KOPT-K1 (cell line): Measurements from ENCODE around the gene NADK.
A peak's percentile ranks its signal among the peaks of the same experiment; 100 is the strongest.

Experiments
- H3K27ac ChIP-seq: fragments of 200-600 bp; sonication (generic); 2 replicates; pipeline ENCODE4 v1.5.1; 2016; ENCODE audit warnings: antibody characterized with exemption, mild to moderate bottlenecking, low read depth, low read length; ENCODE audit not compliant: poor library complexity, severe bottlenecking
- H3K36me3 ChIP-seq: fragments of 200-600 bp; sonication (generic); 2 replicates; pipeline ENCODE4 v1.5.1; 2017; ENCODE audit warnings: antibody characterized with exemption, mild to moderate bottlenecking, low read length, moderate library complexity; ENCODE audit not compliant: insufficient read depth
- H3K9me3 ChIP-seq: fragments of 200-600 bp; sonication (generic); 2 replicates; pipeline ENCODE4 v1.5.1; 2017; ENCODE audit warnings: antibody characterized with exemption, low read length, mild to moderate bottlenecking; ENCODE audit not compliant: insufficient read depth, poor library complexity, severe bottlenecking

NADK gene

DNA sequence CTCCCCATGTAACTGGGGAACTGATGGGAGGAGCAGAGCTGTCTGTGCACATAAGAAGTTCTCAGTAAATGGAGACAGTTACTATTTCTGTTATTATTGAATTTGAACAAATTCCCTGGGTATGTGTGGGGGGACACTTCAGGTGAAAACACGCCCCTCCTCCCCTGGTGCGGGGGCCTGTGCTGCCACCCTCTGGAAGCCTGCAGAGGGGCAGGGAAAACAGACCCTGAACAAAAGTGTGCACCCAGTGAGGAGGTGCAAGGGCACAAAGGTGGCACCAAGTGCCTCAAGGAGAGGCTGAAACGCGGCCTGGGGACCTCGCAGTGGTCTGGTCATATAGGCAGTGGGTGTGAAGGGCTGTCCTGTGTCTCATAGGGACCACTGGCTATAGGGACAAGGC lies 18.2 kb upstream of the NADK start:
- Histone ChIP-seq H3K9me3 (no peaks in the 10 kb centered on the region), H3K27ac (no peak overlapping the region), H3K36me3 (peaks cover 100% of the 10 kb centered on the region)

DNA sequence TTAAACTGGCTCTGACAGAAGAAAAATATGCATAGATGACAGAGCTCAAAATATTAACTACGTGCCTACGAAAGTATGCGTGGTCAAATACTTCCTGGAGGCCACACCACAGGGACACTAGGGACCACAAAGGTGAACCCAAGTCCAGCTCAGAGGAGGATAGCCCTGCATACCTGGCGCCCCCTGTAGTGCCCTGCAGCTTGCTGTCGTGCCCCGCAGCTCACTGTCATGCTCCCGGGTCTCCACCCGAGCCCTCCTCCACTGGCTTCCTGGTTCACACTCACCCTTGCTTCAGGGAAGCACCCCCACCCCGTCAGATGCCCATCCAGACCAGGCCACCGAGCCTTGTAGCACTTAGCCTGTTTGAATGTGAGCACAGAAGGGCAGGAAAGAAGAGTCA lies 16.7 kb upstream of the NADK start:
- Histone ChIP-seq H3K27ac (no peak overlapping the region), H3K9me3 (no peaks in the 10 kb centered on the region), H3K36me3 (peaks cover 100% of the 10 kb centered on the region)

DNA sequence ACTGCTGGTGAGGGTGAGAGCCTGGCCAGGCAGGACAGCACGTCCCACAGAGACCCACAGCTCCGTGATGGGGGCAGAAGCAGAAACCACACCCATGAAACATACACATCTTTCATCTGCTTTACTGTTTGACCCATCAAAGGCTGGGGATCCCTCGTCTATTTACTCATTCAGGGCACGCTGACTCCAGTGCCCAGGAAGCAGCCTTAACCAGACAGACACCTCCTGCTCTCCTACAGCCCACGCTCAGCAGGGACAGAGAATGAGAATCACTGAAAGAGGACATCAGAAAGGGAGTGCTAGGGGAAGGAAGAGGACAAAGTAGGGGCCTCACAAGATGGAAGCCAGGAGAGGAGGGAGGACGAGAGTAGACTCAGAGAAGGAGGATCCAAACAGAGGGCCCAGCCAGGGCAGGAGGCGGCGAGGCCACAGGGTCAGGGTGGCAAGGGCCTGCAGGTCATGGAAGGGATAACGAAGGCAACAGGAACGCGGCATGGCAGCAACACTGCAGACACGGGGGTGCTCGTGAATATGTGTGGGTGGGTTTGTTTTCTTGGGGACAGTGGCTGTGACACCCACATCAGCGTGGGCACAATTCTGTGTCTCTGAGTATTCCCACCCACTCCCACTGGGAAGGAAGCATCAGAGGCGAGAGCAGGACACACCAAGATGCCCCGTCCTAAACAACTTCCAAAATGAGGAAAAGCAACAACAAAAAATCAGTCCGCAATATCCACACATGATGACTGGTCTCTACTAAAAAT lies 15.4 kb upstream of the NADK start:
- Histone ChIP-seq H3K36me3 (peaks cover 100% of the 10 kb centered on the region), H3K9me3 (no peaks in the 10 kb centered on the region), H3K27ac (no peak overlapping the region)

DNA sequence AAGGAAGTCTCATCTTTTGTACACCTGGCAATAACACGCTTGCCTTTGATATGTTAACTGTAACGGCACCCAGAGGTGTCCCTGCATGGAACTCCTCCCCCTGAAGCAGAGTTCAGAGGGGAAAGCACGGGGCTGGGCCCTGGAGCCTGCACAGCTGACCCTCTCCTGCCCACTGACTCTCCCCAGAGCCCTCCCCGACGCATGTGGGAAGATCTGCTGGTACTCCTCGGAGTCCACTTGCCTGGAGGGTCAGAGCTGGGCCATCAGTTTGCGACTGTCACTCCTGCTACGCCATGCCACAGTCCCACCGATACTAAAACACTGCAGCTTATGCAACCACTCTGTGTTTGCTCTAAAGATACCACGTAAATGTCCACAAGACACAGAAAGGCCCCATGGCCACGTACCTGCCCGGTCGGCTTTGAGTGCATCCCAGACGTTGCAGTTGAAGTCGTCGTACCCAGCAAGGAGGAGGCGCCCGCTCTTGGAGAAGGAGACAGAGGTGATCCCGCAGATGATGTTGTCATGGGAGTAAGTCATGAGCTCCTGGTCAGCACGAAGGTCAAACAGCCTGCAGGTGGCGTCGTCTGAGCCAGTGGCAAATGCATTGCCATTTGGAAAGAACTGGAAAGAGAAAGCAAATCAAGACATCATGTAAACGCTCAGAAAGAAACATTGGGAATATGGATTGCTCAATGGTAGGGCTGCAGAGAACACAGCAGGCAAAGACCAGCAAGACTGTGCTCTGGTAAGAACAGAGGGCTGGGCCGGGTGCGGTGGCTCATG lies 10.6 kb upstream of the NADK start:
- no peaks in the 10 kb centered on the region for H3K9me3 ChIP-seq
- H3K27ac ChIP-seq = no peak overlapping the region

DNA sequence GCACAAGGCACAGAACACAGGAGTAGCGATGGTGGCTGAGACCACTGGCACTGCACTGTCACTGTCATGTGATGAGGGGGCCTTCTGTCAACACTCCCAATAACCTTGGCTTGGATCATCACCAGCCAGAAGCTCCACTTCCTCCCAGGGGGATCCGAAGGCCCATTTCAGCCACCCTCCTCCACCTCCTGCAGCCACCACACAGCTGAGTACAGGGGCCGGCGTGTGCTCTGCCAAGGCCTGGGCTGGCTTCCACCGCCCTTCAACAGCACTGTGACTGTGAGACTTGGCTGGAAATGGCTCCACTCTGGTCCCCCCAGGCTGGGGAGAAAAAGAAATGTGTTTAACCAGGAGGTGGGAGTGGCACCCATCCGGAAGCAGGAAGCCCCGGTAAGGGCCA lies 9.9 kb upstream of the NADK start:
- Histone ChIP-seq H3K27ac (no peak overlapping the region), H3K36me3 (peaks cover 92% of the 10 kb centered on the region), H3K9me3 (no peaks in the 10 kb centered on the region)

More for the DNA sequence above, 10.6 kb upstream of the NADK start:
- peaks cover 94% of the 10 kb centered on the region for H3K36me3 ChIP-seq

DNA sequence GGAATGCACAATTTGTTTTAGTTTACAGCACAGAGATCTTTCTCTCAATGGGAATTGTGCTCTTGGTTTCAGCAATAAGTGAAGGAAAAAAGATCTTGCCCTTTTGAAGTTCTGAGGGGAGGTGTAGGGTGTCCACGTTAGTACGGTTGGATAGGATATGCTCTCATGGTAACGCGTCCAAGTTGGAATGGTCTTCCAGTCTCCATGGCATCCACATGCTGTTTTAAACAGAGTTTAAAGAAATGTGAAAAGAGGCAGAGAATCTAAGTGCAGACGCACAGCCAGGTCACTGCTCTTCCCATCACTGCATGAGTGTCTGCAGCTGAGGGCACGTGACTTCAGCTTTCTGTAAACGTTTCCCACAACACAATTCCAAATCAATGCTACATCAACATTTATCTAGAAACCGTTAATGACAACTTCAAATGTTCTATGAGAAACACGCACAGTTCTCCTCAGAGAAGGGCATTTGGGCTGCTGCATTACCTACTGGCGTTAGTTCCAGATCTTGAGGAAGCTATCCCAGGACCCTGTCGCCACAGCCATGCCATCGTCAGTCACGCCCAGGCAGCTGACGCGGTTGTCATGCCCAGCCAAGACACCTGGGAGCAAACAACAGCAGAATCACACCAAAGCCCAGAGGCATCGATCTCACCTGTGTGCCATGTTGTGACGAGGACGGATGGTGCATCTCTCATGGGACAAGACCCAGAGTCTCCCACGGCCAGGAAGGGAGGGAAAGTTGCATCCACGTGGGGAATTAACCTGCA lies 8.8 kb upstream of the NADK start:
- Histone ChIP-seq H3K36me3 (peaks cover 81% of the 10 kb centered on the region), H3K9me3 (no peaks in the 10 kb centered on the region), H3K27ac (no peak overlapping the region)

DNA sequence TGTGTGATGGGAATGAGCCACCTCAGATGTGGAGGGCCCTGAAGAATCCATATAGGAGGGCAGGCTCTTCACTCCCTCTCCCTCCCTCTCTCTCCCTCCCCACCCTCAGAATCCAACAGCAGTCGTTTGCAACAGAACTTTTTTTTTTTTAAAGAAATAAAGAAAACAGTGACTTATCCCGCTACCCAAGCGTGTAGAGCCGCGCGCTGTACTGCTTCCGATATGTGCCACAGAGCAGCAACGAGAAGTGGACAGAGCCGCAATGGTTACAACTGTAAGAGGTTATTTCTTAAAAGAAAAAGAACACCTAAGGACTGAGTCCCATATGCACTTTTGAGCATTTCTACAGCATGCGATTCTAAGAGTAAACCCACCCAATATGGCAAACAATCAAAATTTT lies 7.4 kb upstream of the NADK start:
- Histone ChIP-seq H3K9me3 (no peaks in the 10 kb centered on the region), H3K36me3 (peaks cover 67% of the 10 kb centered on the region), H3K27ac (no peak overlapping the region)

DNA sequence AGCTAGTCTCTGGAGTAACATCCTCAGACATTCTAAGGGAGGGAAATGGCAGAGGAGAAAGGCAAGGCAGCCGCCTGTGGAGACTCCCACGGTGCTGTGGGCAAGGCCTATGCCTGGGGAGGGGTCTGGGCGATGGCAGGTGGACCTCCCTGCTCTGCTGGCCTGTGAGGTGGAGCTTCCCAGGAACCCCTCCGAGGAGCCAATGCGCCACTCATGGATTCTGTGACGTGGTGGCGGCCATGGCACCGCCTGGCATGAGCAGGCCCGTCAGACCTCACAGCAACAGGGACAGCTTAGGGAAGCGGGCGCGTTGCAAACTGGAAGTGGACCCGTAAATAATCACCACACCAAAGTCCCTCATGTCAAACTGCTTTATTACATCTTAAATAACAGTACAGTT lies 6.7 kb upstream of the NADK start:
- peaks cover 60% of the 10 kb centered on the region for H3K36me3 ChIP-seq
- H3K27ac ChIP-seq = no peak overlapping the region

DNA sequence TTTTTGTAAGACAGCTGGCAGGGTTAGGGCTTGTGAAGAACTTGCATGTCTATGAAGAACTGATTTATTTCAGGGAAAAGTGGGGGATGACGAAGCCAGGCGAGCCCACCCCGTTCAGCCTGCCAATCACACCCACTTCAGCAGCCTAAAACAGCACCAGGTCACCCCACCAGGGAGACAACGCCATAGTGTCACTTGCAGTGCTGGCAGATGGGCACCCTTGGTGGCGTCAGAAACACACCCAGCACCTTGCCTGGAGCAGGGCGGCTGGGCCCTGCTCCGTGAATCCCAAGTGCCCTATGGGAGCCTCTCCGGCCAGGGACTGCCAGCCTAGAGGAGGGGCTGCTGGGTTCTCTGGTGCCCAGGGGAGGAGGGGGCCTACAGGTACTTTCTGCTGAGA lies 5.0 kb upstream of the NADK start:
- Histone ChIP-seq H3K36me3 (peaks cover 44% of the 10 kb centered on the region), H3K27ac (no peak overlapping the region), H3K9me3 (no peaks in the 10 kb centered on the region)

More for the DNA sequence above, 6.7 kb upstream of the NADK start:
- no peaks in the 10 kb centered on the region for H3K9me3 ChIP-seq

DNA sequence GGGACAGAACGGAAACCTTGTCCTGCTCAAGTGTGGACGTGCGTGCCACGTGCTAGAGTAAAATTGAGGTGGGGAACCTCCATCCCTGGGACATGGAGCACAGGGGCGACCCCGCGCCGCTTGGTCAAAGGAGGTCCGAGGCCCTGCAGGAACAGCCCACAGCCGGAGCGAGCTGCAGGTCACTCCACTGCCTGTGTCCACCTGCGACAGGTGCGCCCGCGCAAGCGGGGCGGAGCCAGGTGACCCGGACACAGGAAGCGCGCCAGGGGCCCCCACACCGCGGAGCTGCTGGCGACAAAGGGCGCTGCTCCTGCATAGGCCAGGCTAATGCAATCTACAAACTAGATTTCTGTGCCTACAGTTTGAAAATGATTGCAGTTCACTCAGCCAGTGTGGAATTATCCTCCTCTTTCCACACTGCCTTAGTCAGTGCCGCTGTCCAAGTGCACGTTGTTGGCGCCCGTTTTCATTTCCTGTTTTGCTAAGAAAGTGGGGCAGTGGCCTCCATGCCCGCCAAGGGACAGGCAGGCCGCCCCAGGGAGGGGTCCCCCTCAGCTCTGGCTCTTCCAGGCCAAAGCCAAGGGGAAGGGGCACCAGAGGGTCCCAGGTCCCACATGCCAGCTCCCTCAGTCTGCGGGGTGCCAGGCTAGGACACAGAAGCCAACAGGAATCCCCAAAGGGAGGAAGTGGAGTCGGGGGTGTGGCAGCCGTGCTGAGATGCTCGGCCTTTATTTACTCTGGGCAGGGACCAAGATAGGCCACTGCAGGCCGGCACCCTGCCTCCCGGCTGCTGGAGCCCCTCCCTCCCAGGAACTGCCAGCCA lies 4.3 kb upstream of the NADK start:
- H3K27ac ChIP-seq = no peak overlapping the region
- H3K9me3 ChIP-seq = no peaks in the 10 kb centered on the region
- H3K36me3 ChIP-seq = peaks cover 37% of the 10 kb centered on the region

DNA sequence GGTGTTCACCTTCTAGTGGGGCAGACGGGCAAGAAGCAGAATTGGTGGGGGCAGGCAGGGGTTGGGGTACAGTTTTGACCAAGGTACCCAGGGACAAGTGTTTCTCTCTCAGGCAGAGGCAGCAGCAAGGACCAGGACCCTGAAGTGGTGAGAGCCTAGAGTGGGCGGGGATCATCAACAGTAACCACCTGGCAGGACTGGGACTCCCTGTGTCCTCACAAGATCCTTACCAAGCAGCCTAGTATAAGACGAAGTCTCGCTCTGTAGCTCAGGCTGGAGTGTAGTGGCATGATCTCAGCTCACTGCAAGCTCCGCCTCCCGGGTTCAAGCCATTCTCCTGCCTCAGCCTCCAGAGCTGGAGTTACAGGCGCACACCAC lies 3.2 kb upstream of the NADK start:
- peaks cover 26% of the 10 kb centered on the region for H3K36me3 ChIP-seq
- peak overlapping the region; percentile 85 for H3K27ac ChIP-seq
- no peaks in the 10 kb centered on the region for H3K9me3 ChIP-seq

DNA sequence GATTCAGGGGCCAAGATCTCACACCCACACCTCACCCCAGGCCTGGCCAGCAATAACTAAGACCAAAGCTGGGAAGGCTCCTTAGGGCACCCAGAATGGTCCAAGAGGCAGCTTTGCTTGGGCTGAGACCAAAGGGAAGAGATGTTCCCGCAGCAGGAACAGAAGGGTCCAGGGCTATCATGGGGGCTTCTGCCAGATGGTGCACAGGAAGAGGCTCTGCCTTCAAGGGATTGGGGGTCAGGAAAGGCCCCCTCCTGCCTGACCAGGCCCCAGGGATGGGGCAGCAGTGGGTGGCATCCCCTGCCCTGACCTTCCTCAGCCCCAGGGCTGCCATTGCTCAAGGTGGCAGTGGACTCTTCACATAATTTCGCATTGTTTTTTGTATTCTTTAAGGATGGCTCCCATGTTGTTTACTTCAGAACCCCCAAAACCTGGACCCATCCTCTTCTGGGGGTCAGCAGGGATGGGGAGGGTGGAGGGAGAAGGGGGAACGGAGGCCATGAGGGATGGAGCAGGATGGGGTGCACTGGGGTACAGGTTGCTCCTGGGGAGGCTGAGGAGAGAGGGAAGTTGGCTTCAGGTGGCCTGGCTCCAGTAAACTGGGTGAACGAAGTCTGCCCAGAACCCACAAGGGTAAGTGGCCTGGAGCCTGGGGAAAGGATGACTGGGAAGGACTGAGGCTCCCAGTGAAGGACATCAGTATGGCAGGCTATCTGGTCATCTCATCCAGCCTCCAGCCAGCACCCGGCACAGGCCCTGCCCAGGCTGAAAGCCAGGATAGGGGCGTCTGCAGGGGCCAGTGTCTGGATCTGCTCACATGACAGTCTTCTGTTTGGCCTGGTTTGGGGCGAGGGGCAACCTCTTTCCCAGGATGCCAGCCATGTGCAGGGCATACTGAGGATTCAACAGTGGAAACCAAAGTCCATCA lies 2.6 kb upstream of the NADK start:
- peak overlapping the region; percentile 85 for H3K27ac ChIP-seq
- H3K9me3 ChIP-seq = no peaks in the 10 kb centered on the region
- peaks cover 19% of the 10 kb centered on the region for H3K36me3 ChIP-seq

DNA sequence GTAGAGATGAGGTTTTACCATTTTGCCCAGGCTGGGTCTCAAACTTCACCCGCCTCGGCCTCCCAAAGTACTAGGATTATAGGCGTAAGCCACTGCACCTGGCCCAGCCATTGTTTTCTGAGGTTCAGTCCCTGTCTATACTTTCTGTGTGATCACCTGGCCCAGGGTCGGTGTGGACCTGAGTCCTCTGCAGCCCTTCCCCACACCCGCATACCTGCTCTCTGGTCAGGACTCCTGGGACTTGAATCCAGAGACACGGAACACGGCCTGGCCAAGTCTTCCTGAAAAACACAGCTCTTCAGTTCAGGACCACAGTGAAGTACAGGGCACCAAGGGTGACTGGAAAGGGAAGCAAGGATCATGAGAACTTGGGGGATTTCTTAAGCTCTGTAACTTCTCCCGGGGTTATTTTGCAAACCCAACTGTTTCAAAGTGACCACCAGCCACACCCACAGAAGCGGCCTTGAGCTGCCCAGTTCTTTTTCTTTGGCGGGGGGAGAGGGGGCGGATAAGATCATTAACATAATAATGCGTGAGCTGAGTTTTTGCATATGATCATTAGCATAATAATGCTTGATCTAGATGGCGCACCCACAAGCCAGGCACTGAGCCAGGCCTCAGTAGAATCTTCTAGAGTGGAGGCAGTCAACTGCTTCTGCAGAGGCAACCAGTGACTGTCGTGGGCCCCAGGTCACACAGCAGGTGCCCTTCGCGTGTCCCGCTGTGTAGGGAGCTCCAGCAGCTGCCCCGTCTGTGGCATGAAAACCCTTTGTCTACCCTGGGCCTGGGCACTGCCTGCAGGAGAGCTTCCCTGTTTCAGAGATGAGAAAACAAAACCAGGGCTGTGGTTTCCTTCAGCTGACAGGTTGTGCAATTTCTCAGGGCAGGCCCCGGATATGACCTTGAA lies 1.7 kb upstream of the NADK start:
- Histone ChIP-seq H3K27ac (peak overlapping the region; percentile 85), H3K36me3 (peaks cover 10% of the 10 kb centered on the region), H3K9me3 (no peaks in the 10 kb centered on the region)
